ENCODE results near the gene SDR42E1.

Gene SDR42E1

GRCh38 chr16:81946206-81946605, 65.1 kb downstream of the SDR42E1 start:
- H3K4me3 ChIP-seq (ENCODE audit: low read length): no peak overlapping the region; the same call in 1 of the 2 replicates
- no peak for TF ChIP-seq CTCF (conservative IDR thresholded peaks at IDR 0.05; ENCODE audit: low read length)
- DNase-seq (ENCODE audit: low read depth): peak; percentile 84

GRCh38 chr16:81945665-81946064, 65.6 kb downstream of the SDR42E1 start:
- DNase-seq (ENCODE audit: low read depth): peak; percentile 87
- no peak overlapping the region; the same call in 1 of the 2 replicates for H3K4me3 ChIP-seq (ENCODE audit: low read length)
- no peak for TF ChIP-seq CTCF (conservative IDR thresholded peaks at IDR 0.05; ENCODE audit: low read length)

- no peak for TF ChIP-seq CTCF (conservative IDR thresholded peaks at IDR 0.05; ENCODE audit: low read length)
- no peak for DNase-seq (ENCODE audit: low read depth)
- H3K4me3 ChIP-seq (ENCODE audit: low read length): no peak overlapping the region
Observed at GRCh38 chr16:81942007-81942601, 69.2 kb downstream of the SDR42E1 start.

GRCh38 chr16:81940781-81941560, 70.3 kb downstream of the SDR42E1 start:
- H3K4me3 ChIP-seq (ENCODE audit: low read length): no peak overlapping the region
- TF ChIP-seq CTCF (conservative IDR thresholded peaks at IDR 0.05; ENCODE audit: low read length): peak; percentile 73
- DNase-seq (ENCODE audit: low read depth): peak; percentile 90

GRCh38 chr16:81939164-81940056, 71.9 kb downstream of the SDR42E1 start:
- TF ChIP-seq CTCF (conservative IDR thresholded peaks at IDR 0.05; ENCODE audit: low read length): peak; percentile 9; the same call in 1 of the 2 replicates
- H3K4me3 ChIP-seq (ENCODE audit: low read length): no peak overlapping the region
- DNase-seq (ENCODE audit: low read depth): no peak
